Fibroblast of the aortic adventitia (primary cell): Measurements from ENCODE around the gene TMEM62. TPM values are rescaled to one million over a fixed set of nuclear protein-coding genes. Genes with fewer than 3 reads are reported as not detected.
"Not testable (repeated sequence)": the region's sequence is repeated elsewhere in the genome, so short reads cannot be mapped to it uniquely, and the experiment has no call there.

ENCODE experiments used
- DNase-seq: peaks from one replicate; pipeline ENCODE4 v3.0.0-alpha.2; 2010; ENCODE audit warnings: low read depth
- H3K4me3 ChIP-seq: 2 replicates; pipeline ENCODE4 v1.5.1; 2011; ENCODE audit warnings: low read depth, mild to moderate bottlenecking, control low read depth, low read length, moderate library complexity
- CTCF ChIP-seq: IDR thresholded peaks from 2 replicates; pipeline ENCODE4 v1.5.1; 2011; ENCODE audit warnings: mild to moderate bottlenecking, low read length, control low read depth, inconsistent platforms; ENCODE audit not compliant: insufficient read depth
- total RNA-seq: library from RNA; depleted of rRNA; stranded (reverse); fragments of >200 nt; gene quantifications from 2 replicates; pipeline ENCODE4 v1.2.3, GENCODE V29; 2012; ENCODE audit warnings: low replicate concordance

Gene TMEM62
- total RNA-seq, 1 donor: 18.5 TPM

GRCh38 chr15:43150191-43150929 lies 17.0 kb downstream of the TMEM62 start:
- H3K4me3 ChIP-seq: no peak overlapping the region
- TF ChIP-seq CTCF: no peak
- DNase-seq: peak; percentile 90

- no peak for TF ChIP-seq CTCF
- no peak for DNase-seq
- H3K4me3 ChIP-seq: no peak overlapping the region
These were observed 18.3 kb downstream of the TMEM62 start for GRCh38 chr15:43151688-43152087.

GRCh38 chr15:43153269-43153668 lies 19.9 kb downstream of the TMEM62 start:
- TF ChIP-seq CTCF: no peak
- no peak for DNase-seq
- H3K4me3 ChIP-seq: no peak overlapping the region

- TF ChIP-seq CTCF: no peak
- no peak overlapping the region for H3K4me3 ChIP-seq
- no peak for DNase-seq
These were observed 32.5 kb downstream of the TMEM62 start for GRCh38 chr15:43165801-43166325.

- not testable (repeated sequence) for DNase-seq, H3K4me3 ChIP-seq
These were observed 33.9 kb downstream of the TMEM62 start for GRCh38 chr15:43167261-43167660.

- TF ChIP-seq CTCF: no peak
- H3K4me3 ChIP-seq: no peak overlapping the region
- peak; percentile 38 for DNase-seq
These were observed 35.1 kb downstream of the TMEM62 start for GRCh38 chr15:43168192-43169107.

- TF ChIP-seq CTCF: no peak
- H3K4me3 ChIP-seq: no peak overlapping the region
- no peak for DNase-seq
These were observed 36.5 kb downstream of the TMEM62 start for GRCh38 chr15:43169888-43170287.

- not testable (repeated sequence) for H3K4me3 ChIP-seq, DNase-seq
These were observed 42.4 kb downstream of the TMEM62 start for GRCh38 chr15:43175656-43176309.

- not testable (repeated sequence) for DNase-seq, H3K4me3 ChIP-seq
These were observed 43.8 kb downstream of the TMEM62 start for GRCh38 chr15:43177147-43177546.
